NCI-H187 (cell line): Measurements from ENCODE around the gene DCAF4L1.

Source experiments
- DNase-seq, 2 experiments: peaks; one replicate each; lab custom pipeline; 2025; lab: John Stamatoyannopoulos, UW

The DCAF4L1 gene

GRCh38 chr4:41981456-41981855 lies at the start of gene DCAF4L1:
DCAF4L1 (plus strand) TSS chr4:41981756; CDS start chr4:41981793, 37 bp downstream.
- DNase-seq = no peak

- DNase-seq = no peak
These were observed 48.6 kb upstream of the DCAF4L1 start for GRCh38 chr4:41932988-41933387.

- no peak for DNase-seq
These were observed 47.5 kb upstream of the DCAF4L1 start for GRCh38 chr4:41933997-41934503.

GRCh38 chr4:41934514-41934900 lies 47.0 kb upstream of the DCAF4L1 start:
- no peak for DNase-seq

GRCh38 chr4:41934901-41935651 lies 46.5 kb upstream of the DCAF4L1 start, which contains the start of gene TMEM33:
TMEM33 (plus strand) TSS chr4:41935429; CDS start chr4:41935485, 56 bp downstream.
- peak; percentile 74 to 82 for DNase-seq

GRCh38 chr4:41935652-41936021 lies 45.9 kb upstream of the DCAF4L1 start:
- DNase-seq = no peak

- DNase-seq = no peak
These were observed 42.4 kb upstream of the DCAF4L1 start for GRCh38 chr4:41939016-41939626.

- DNase-seq = no peak
These were observed 40.7 kb upstream of the DCAF4L1 start for GRCh38 chr4:41940834-41941233.

- no peak for DNase-seq
These were observed 38.0 kb upstream of the DCAF4L1 start for GRCh38 chr4:41943506-41943905.

GRCh38 chr4:41944089-41944488 lies 37.5 kb upstream of the DCAF4L1 start:
- no peak for DNase-seq

- no peak for DNase-seq
These were observed 32.0 kb upstream of the DCAF4L1 start for GRCh38 chr4:41949531-41949930.

GRCh38 chr4:41957634-41958033 lies 23.9 kb upstream of the DCAF4L1 start:
- DNase-seq = no peak

- DNase-seq = no peak
These were observed 18.5 kb upstream of the DCAF4L1 start for GRCh38 chr4:41963105-41963504.

GRCh38 chr4:41964401-41964800 lies 17.2 kb upstream of the DCAF4L1 start:
- no peak for DNase-seq

GRCh38 chr4:41967392-41967791 lies 14.2 kb upstream of the DCAF4L1 start:
- DNase-seq = no peak

GRCh38 chr4:41969671-41970070 lies 11.9 kb upstream of the DCAF4L1 start:
- DNase-seq = no peak

- no peak for DNase-seq
These were observed 6.2 kb upstream of the DCAF4L1 start for GRCh38 chr4:41975341-41975740.

GRCh38 chr4:41976775-41977516 lies 4.6 kb upstream of the DCAF4L1 start:
- DNase-seq = peak in 1 of 2 experiments; percentile 28

GRCh38 chr4:41977709-41978108 lies 3.8 kb upstream of the DCAF4L1 start:
- no peak for DNase-seq

GRCh38 chr4:41982716-41983115 lies 1.2 kb downstream of the DCAF4L1 start:
- no peak for DNase-seq

GRCh38 chr4:41985151-41985550 lies 3.6 kb downstream of the DCAF4L1 start:
- no peak for DNase-seq

GRCh38 chr4:41989994-41990364 lies 8.4 kb downstream of the DCAF4L1 start:
- DNase-seq = no peak
